H1 (cell line): ENCODE data around the gene RGP1. TPM values are rescaled to one million over a fixed set of nuclear protein-coding genes. Genes with fewer than 3 reads are reported as not detected.

ENCODE experiments used
- CTCF ChIA-PET: fragments of 300-600 bp; sonication (Branson Sonifier 250); formaldehyde crosslinking; loops from one replicate; lab custom pipeline; 2021; ENCODE audit not compliant: partially characterized antibody; lab: Charles Lee
- POLR2A ChIA-PET: fragments of 300-600 bp; sonication (Branson Sonifier 250); formaldehyde crosslinking; loops from one replicate; lab custom pipeline; 2021; ENCODE audit warnings: inconsistent platforms; ENCODE audit not compliant: partially characterized antibody; lab: Charles Lee
- DNase-seq, 2 experiments: peaks; one replicate each; pipeline versions ENCODE4 v3.0.0 to v3.0.0-alpha.2; 2010 to 2022; ENCODE audit warnings: low spot score in 2 of 2, low read depth in 1 of 2, mixed read lengths in 1 of 2
- FAIRE-seq: peaks from 2 replicates; lab custom pipeline; 2011; peaks lifted over from hg19 to GRCh38; lab: Jason Lieb, UNC
- H2AFZ ChIP-seq: 2 replicates; pipeline ENCODE4 v1.8.1; 2012; ENCODE audit warnings: low read length, inconsistent platforms
- H2AK5ac ChIP-seq: 2 replicates; pipeline ENCODE4 v1.6.1; 2013; ENCODE audit warnings: low read depth, low read length
- H2BK120ac ChIP-seq: replicated peaks from 2 replicates; pipeline ENCODE3; 2013; ENCODE audit warnings: low read depth, low read length, inconsistent platforms
- H2BK12ac ChIP-seq: 2 replicates; pipeline ENCODE4 v1.6.1; 2013; ENCODE audit warnings: low read depth, low read length
- H2BK15ac ChIP-seq: 2 replicates; pipeline ENCODE4 v1.6.1; 2013; ENCODE audit warnings: low read length
- H2BK20ac ChIP-seq: 2 replicates; pipeline ENCODE4 v1.6.1; 2013; ENCODE audit warnings: low read length
- H2BK5ac ChIP-seq: 2 replicates; pipeline ENCODE4 v1.6.1; 2013; ENCODE audit warnings: low read depth, low read length
- H3K14ac ChIP-seq: 2 replicates; pipeline ENCODE4 v1.6.1; 2013; ENCODE audit warnings: inconsistent platforms; ENCODE audit not compliant: insufficient read length
- H3K18ac ChIP-seq: 2 replicates; pipeline ENCODE4 v1.6.1; 2013; ENCODE audit warnings: low read length; ENCODE audit errors: extremely low read depth
- H3K23ac ChIP-seq: 2 replicates; pipeline ENCODE4 v1.6.1; 2013; ENCODE audit warnings: inconsistent platforms; ENCODE audit not compliant: insufficient read length
- H3K23me2 ChIP-seq: 2 replicates; pipeline ENCODE4 v1.6.1; 2013; ENCODE audit warnings: low read depth, low read length
- H3K27ac ChIP-seq: 2 replicates; pipeline ENCODE4 v1.6.1; 2011; ENCODE audit warnings: low read depth, low read length, inconsistent platforms
- H3K27me3 ChIP-seq, 4 experiments: replicated peaks in 1 of 4; 1 replicate in 1 of 4; 2 replicates in 3 of 4; pipeline versions ENCODE4 v1.6.1 to v1.8.1; 2011 to 2013; ENCODE audit warnings: low read length in 3 of 4, mild to moderate bottlenecking in 3 of 4, inconsistent platforms in 2 of 4, mixed read lengths in 2 of 4, moderate library complexity in 1 of 4; ENCODE audit not compliant: control insufficient read depth in 3 of 4, insufficient read depth in 3 of 4; ENCODE audit errors: extremely low read depth in 1 of 4
- H3K36me3 ChIP-seq, 4 experiments: 2 replicates each; pipeline versions ENCODE4 v1.6.1 to v1.8.1; 2011 to 2013; ENCODE audit warnings: mild to moderate bottlenecking in 4 of 4, low read length in 3 of 4, moderate library complexity in 2 of 4, control low read depth in 1 of 4, inconsistent platforms in 1 of 4; ENCODE audit not compliant: insufficient read depth in 4 of 4, control insufficient read depth in 2 of 4
- H3K4ac ChIP-seq: replicated peaks from 2 replicates; pipeline ENCODE3; 2013; ENCODE audit warnings: low read length, low read depth, mixed read lengths, inconsistent platforms; ENCODE audit not compliant: insufficient read length
- H3K4me1 ChIP-seq, 4 experiments: replicated peaks in 1 of 4; 1 replicate in 1 of 4; 2 replicates in 3 of 4; pipeline versions ENCODE4 v1.6.1 to v1.8.1; 2011 to 2013; ENCODE audit warnings: low read length in 3 of 4, inconsistent platforms in 2 of 4, mixed read lengths in 1 of 4; ENCODE audit not compliant: insufficient read depth in 4 of 4, control insufficient read depth in 3 of 4
- H3K4me2 ChIP-seq, 2 experiments: 2 replicates each; pipeline versions ENCODE4 v1.6.1 to v1.8.1; 2011 to 2013; ENCODE audit warnings: low read depth in 2 of 2, low read length in 2 of 2, control low read depth in 1 of 2, inconsistent platforms in 1 of 2, mild to moderate bottlenecking in 1 of 2; ENCODE audit not compliant: insufficient read depth in 1 of 2
- H3K4me3 ChIP-seq, 4 experiments: fragments of 200-600, 300-600 bp in 1 of 4; sonication (generic), shearing (Covaris generic), sonication (Bioruptor Twin) in 1 of 4; 2 replicates each; pipeline versions ENCODE4 v1.5.1 to v1.8.1; 2011 to 2016; ENCODE audit warnings: low read length in 4 of 4, low read depth in 3 of 4, control low read depth in 2 of 4, inconsistent platforms in 2 of 4, mild to moderate bottlenecking in 2 of 4, mixed read lengths in 1 of 4, moderate library complexity in 1 of 4; ENCODE audit not compliant: insufficient read depth in 2 of 4; ENCODE audit errors: extremely low read depth in 1 of 4
- H3K56ac ChIP-seq: replicated peaks from 2 replicates; pipeline ENCODE3; 2013; ENCODE audit warnings: low read depth, mild to moderate bottlenecking, mixed read lengths, low read length, inconsistent platforms; ENCODE audit not compliant: insufficient read length
- H3K79me1 ChIP-seq: 2 replicates; pipeline ENCODE4 v1.6.1; 2013; ENCODE audit warnings: low read depth, low read length, control low read depth
- H3K79me2 ChIP-seq, 2 experiments: 2 replicates each; pipeline versions ENCODE4 v1.6.1 to v1.8.1; 2012 to 2013; ENCODE audit warnings: low read length in 2 of 2, mild to moderate bottlenecking in 2 of 2, inconsistent platforms in 1 of 2; ENCODE audit not compliant: insufficient read depth in 2 of 2, control insufficient read depth in 1 of 2
- H3K9ac ChIP-seq, 4 experiments: replicated peaks in 1 of 4; 1 replicate in 1 of 4; 2 replicates in 3 of 4; pipeline versions ENCODE4 v1.6.1 to v1.8.1; 2011 to 2013; ENCODE audit warnings: low read depth in 3 of 4, low read length in 3 of 4, control low read depth in 2 of 4, mild to moderate bottlenecking in 2 of 4, moderate library complexity in 2 of 4, inconsistent platforms in 1 of 4; ENCODE audit errors: extremely low read depth in 1 of 4
- H3K9me3 ChIP-seq, 2 experiments: 2 replicates each; pipeline versions ENCODE4 v1.6.1 to v1.8.1; 2012 to 2013; ENCODE audit warnings: mild to moderate bottlenecking in 2 of 2, moderate library complexity in 2 of 2, control low read depth in 1 of 2, inconsistent platforms in 1 of 2, low read depth in 1 of 2, low read length in 1 of 2, mixed read lengths in 1 of 2; ENCODE audit not compliant: insufficient read depth in 2 of 2
- H4K20me1 ChIP-seq, 2 experiments: replicated peaks in 1 of 2; 2 replicates each; pipeline versions ENCODE3 to v1.8.1; 2011 to 2013; ENCODE audit warnings: inconsistent platforms in 2 of 2, low read length in 2 of 2, mild to moderate bottlenecking in 1 of 2; ENCODE audit not compliant: insufficient read depth in 2 of 2, control insufficient read depth in 1 of 2
- H4K5ac ChIP-seq: 2 replicates; pipeline ENCODE4 v1.6.1; 2013; ENCODE audit warnings: low read length, low read depth, mixed read lengths, inconsistent platforms; ENCODE audit not compliant: insufficient read length
- H4K8ac ChIP-seq: 2 replicates; pipeline ENCODE4 v1.8.0; 2013; ENCODE audit warnings: mild to moderate bottlenecking, moderate library complexity, low read length, inconsistent platforms; ENCODE audit not compliant: insufficient read depth; ENCODE audit errors: extremely low read depth
- H4K91ac ChIP-seq: replicated peaks from 2 replicates; pipeline ENCODE3; 2013; ENCODE audit warnings: low read length, mixed read lengths, inconsistent platforms; ENCODE audit not compliant: insufficient read length
- CREB1 ChIP-seq: IDR thresholded peaks from 2 replicates; pipeline ENCODE4 v1.6.1; 2012; ENCODE audit warnings: inconsistent platforms
- GABPA ChIP-seq: IDR thresholded peaks from 2 replicates; pipeline ENCODE4 v1.6.1; 2011; ENCODE audit warnings: mild to moderate bottlenecking, low read length, moderate library complexity, borderline replicate concordance; ENCODE audit not compliant: insufficient read depth
- RAD21 ChIP-seq, 2 experiments: IDR thresholded peaks in 1 of 2; conservative IDR thresholded peaks in 1 of 2; 2 replicates each; pipeline ENCODE4 v1.6.1; 2011; ENCODE audit warnings: low read depth in 2 of 2, low read length in 2 of 2, improper control_type of control experiment in 1 of 2, inconsistent platforms in 1 of 2, mild to moderate bottlenecking in 1 of 2, moderate library complexity in 1 of 2
- USF2 ChIP-seq: IDR thresholded peaks from 2 replicates; pipeline ENCODE4 v1.6.1; 2011; ENCODE audit warnings: low read length, improper control_type of control experiment
- WGBS, 2 experiments: shearing (Covaris generic) in 1 of 2; methylation state at CpG; one replicate each; pipeline versions ENCODE4 v1.1.6 to v1.1.7; 2013 to 2015; ENCODE audit warnings: low lambda C conversion rate in 2 of 2, mixed read lengths in 2 of 2, inconsistent platforms in 1 of 2, low coverage in 1 of 2, missing lambda C conversion rate in 1 of 2; ENCODE audit not compliant: insufficient replicate concordance in 2 of 2, insufficient coverage in 1 of 2, insufficient read length in 1 of 2; ENCODE audit errors: extremely low coverage in 1 of 2, missing lambda C conversion rate in 1 of 2; 5-methylcytosine and 5-hydroxymethylcytosine counted together
- polyA plus RNA-seq, 7 experiments: library from polyadenylated mRNA; depleted of rRNA in 3 of 7; stranded (reverse) in 5 of 7; unstranded in 2 of 7; fragments of >200 nt in 5 of 7; fragments of 200-250 nt in 2 of 7; gene quantifications; 1 replicate in 5 of 7; 2 replicates in 1 of 7; 4 replicates in 1 of 7; pipeline versions ENCODE4 v1.2.1 to v1.2.3, GENCODE V29; 2011 to 2013; ENCODE audit warnings: missing spikeins in 2 of 7, mixed read lengths in 2 of 7
- total RNA-seq: library from RNA; stranded (reverse); fragmentation: NEBNext Ultra II Directional; extraction: Animal tissue kit (Norgen Biotek cat#: 25700); gene quantifications from 2 replicates; pipeline ENCODE4 v1.2.1, GENCODE V29; 2021

The RGP1 gene
- total and polyA plus RNA-seq, 2 of the 8 experiments (the other 6 are each of a cell fraction or from before 2014, with no cell fraction given) = 11.8 to 22.7 TPM

- POLR2A ChIA-PET = interaction anchor here (0.8 to 11.1 kb wide), 15 partner anchors 7 to 72 kb away, joined by 3 to 158 read pairs (median 6); partner anchors contain the start of genes CCDC107, GBA2, RGP1 and RMRP
- no peak overlapping the region for H4K5ac ChIP-seq
These were observed 20.0 kb upstream of the RGP1 start for GRCh38 chr9:35729101-35729500.

More at GRCh38 chr9:35729101-35729500, 20.0 kb upstream of the RGP1 start:
- Histone ChIP-seq H2AFZ (no peak overlapping the region), H3K23me2 (peaks cover 15% of the 10 kb centered on the region; the same call in 1 of the 2 replicates), H3K4me1 (peaks cover 21 to 46% (median 32%) of the 10 kb centered on the region in 4 experiments), H3K79me2 (peaks cover 2 to 56% of the 10 kb centered on the region in 2 experiments), H3K18ac (no peak overlapping the region), H2BK15ac (no peak overlapping the region), H3K9ac (no peak overlapping the region), H3K14ac (no peak overlapping the region), H3K9me3 (no peaks in the 10 kb centered on the region; a peak in 1 of 4 replicates), H3K4me3 (0 out of 8 replicates have a peak overlapping the region, but pooled peaks of 1 of the 4 experiments have one; percentile 46), H2BK12ac (no peak overlapping the region; the same call in 1 of the 2 replicates), H3K4me2 (peak overlapping the region; percentile 44 to 92; a peak in 3 of 4 replicates), H3K27me3 (no peaks in the 10 kb centered on the region), H3K27ac (no peak overlapping the region), H3K56ac (no peak overlapping the region), H2AK5ac (no peak overlapping the region), H3K36me3 (peaks cover 3 to 12% (median 8%) of the 10 kb centered on the region in 4 experiments), H4K8ac (no peak overlapping the region), H2BK20ac (no peak overlapping the region), H3K23ac (no peak overlapping the region), H2BK5ac (no peak overlapping the region), H4K91ac (no peak overlapping the region), H2BK120ac (no peak overlapping the region), H3K79me1 (peaks cover 16% of the 10 kb centered on the region), H3K4ac (no peak overlapping the region), H4K20me1 (peaks cover 0 to 6% of the 10 kb centered on the region in 2 experiments)
- FAIRE-seq (no peak), DNase-seq (no peak)
- 80% methylated on average over 3 of the region's 3 CpGs; no CpG with 5 or more reads in 1 of the 2 experiments for WGBS, 2 experiments
- CTCF ChIA-PET = interaction anchor here (0.6 to 16.0 kb wide), 21 partner anchors 12 to 195 kb away, joined by 3 to 198 read pairs (median 9); partner anchors contain the start of genes ARHGEF39, CCDC107, GBA2 and MSMP
- TF ChIP-seq GABPA = no peak
- no peak for TF ChIP-seq RAD21 (IDR thresholded peaks at IDR 0.05 in 1 of 2, conservative IDR thresholded peaks at IDR 0.05 in 1 of 2; ENCODE audit: low read depth in 2 of 2, low read length in 2 of 2)
- no peak for TF ChIP-seq CREB1
- TF ChIP-seq USF2 = no peak
